ENCODE measurements around the gene STOM.
"Not testable (repeated sequence)": the region's sequence is repeated elsewhere in the genome, so short reads cannot be mapped to it uniquely, and the experiment has no call there.

The STOM gene

DNA sequence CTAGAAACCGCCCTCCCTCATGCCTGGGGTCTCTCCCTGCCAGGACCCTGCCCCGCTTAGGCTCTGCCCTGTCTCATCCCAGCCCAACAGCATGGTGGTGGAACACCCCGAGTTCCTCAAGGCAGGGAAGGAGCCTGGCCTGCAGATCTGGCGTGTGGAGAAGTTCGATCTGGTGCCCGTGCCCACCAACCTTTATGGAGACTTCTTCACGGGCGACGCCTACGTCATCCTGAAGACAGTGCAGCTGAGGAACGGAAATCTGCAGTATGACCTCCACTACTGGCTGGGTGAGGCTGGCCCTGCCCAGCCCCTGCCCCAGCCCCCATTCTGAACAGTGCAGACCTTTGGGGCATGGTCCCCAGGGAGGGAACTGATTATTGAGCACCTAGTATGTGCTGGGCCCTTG is 68.2 kb downstream of the STOM start:
- DNase-seq (ENCODE audit: low spot score): no peak

DNA sequence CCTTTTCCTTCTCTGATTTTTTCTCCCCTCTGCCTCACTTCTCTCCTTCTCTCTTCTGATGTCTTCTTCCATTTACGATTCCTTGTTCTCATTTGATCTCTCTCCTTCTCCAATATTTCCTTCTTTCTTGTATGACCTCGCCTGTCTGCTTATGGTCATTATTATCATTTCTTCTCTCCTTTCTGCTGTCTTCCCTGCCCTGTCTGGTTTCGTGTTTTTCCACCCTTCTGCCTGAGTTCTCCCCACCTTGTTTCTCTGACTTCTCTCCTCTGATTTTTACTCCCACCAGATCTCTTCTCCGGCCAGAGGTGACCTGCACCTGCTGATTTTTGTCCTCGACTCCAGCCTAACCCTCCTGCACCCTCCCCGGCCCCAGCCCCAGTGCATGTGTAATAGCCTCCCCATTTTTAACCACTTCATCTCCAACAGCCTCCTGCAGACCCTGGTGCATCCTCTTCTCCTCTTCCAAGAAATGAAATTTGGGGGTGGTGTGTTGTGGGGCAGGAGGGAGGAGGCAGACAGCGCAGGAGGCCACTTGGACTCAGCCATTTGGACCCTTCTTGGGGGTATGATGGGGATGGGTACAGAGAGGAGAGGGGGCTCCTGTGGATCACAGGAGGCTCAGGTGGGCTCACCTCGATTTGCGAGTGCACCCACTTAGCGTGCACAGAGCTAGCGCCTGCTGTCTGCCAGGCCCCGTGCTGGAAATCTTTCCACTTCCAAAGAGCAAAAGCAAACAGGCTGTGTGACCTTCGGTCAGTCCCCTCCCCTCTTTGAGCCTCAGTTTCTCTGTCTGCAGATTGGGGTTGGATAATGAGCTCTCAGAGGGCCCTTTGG is 69.5 kb downstream of the STOM start:
- no peak for DNase-seq (ENCODE audit: low spot score)

DNA sequence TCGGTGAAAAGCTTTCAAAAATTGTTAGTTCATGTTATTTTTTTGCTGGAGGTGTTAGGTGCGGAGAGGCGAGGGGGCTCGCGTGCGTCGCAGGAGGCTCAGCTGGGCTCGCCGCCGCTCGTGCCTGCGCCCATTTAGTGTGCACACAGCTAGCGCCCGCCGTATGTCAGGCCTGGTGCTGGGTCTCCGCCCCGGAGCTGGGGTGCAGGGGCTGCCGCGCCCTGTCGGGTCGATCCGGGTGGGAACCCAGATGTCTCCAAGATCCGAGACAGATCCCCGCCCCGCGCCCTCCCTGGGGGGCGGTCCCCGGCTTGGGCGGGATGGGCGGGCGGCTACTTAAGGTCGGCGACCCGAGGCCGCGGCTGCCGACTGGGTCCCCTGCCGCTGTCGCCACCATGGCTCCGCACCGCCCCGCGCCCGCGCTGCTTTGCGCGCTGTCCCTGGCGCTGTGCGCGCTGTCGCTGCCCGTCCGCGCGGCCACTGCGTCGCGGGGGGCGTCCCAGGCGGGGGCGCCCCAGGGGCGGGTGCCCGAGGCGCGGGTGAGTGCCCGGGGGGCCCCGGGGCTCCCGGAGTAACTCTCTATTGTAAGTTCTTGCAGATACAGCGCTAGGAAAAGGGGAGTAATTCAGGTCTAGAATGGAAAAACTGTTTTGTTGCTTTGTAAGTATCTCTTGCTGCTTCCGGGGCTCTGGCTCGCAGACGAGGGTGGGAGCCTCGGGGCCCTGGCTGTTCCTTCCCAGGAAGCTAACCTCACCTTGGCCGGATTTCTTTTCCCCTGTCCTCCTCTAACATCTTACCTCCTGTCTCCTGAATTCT is 70.4 kb downstream of the STOM start:
- DNase-seq (ENCODE audit: low spot score): no peak

DNA sequence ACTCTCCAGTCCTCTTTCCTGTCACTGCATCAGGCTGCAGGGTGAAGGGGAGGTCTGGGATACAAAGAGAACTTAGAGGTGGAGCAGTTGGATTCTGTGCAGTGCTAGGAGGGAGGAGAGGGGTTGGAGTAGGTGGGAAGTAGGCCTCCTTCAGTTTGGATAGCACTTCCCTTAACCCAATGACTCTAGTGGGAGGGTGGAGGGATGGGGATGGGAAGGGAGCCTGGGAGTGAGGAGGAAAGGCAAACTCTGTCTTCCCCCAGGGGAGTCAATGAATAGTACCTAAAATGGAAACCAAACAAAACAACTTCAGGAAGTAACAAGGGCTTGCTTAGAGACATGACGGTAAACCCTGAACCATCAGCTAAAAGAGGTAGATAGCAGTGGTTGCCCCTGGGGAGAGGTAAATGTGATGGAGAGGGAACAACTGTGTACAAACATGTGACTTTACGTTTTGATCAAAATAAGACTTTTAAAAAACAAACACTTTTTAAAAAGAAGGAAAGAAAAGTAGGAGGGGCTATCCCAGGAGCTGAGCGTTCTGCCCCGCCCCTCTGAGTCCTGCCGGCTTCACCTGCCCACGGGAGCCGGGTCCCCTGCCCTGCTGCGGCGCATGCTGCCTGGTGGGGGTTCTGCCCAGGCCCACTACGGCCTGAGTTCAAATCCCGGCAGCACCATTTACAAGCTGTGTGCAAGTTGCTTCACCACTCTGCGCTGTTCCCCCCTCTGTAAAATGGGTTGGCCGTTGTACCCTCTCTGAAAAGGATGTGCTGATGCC is 71.2 kb downstream of the STOM start:
- no peak for DNase-seq (ENCODE audit: low spot score)

DNA sequence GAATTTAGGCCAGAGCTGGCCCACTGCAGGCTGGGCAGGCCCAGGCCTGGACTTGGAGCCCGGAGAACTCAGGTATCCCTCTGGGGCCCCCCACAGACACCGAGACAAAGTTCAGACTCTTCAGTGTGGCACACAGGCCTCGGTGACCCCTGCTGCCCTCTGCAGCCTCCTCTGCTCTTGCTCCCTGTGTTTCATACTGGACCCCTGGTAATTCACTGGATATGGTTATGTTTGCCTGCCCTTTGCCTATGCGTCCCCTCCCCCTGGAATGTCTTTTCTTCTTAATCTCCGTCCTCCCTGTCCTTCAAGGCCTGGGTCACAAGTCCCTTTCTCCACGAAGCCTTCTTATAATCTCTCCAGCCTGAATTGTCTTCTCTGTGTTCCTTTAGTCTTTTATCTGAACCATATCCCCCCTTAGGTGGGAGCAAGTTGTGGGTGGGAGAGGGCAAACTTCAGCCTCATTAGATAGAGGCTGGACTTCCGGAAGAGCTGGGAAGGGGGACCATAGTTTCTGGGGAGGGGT is 72.0 kb downstream of the STOM start:
- no peak for DNase-seq (ENCODE audit: low spot score)

DNA sequence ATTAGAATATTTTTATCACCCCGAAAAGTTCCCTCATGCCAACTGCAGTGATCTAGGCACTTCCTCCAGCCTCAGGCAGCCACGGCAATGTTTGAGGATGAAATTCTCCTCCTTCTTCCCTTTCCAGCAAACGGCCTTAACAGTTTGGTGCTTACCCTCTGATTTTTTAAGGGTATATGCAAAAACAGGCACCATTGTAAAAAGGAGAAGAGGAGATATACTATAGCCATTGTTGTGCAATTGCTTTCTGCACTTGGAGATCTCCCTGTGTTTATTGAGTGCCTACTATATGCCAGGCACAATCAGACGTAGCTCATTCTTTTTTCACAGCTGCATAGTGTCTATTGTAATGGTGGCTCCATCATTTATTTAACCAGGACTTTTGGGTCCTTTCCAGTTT is 72.7 kb downstream of the STOM start:
- no peak for DNase-seq (ENCODE audit: low spot score)

DNA sequence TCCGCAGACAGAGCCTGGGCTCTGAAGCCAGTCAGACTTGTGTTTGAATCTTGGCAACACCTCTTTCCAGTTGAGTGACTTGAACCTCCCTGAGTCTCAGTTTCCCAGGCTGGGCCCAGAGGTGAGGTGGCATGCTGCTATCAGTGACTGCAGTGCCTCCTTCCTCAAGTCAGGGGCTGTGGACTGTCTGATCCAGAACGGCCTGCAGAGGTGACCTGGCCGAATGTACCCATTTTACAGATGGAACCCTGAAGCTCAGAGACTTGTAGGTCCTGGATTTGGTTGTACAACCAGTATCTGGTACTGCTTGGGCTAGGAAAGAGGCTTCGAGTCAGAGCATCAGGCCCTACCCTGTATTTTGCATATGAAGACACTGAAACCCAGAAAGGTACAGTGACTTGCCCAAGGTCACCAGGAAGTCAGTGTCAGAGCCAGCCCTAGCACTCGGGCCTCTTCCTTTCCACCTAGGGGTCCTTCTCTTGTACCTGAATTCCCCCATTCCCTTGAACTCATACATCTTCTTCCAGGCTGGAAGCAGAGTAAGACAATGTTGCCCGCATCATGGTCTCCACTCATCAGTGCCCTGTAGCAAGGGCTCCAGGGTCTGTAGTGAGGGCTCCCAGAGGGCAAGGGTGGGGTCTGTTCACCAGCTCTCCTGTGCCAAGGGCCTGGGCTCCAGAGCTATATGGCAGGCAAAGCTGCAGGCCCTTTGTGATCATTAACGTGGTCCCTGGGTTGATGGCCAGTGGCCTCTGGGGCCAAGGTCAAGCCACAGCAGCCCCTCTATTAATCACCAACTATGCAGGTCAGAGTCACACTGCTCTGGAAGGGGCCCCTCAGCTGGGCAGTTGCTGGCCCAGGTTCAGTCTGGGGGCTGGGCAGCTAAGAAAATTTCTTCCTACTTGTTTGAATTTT is 73.6 kb downstream of the STOM start:
- no peak for DNase-seq (ENCODE audit: low spot score)

DNA sequence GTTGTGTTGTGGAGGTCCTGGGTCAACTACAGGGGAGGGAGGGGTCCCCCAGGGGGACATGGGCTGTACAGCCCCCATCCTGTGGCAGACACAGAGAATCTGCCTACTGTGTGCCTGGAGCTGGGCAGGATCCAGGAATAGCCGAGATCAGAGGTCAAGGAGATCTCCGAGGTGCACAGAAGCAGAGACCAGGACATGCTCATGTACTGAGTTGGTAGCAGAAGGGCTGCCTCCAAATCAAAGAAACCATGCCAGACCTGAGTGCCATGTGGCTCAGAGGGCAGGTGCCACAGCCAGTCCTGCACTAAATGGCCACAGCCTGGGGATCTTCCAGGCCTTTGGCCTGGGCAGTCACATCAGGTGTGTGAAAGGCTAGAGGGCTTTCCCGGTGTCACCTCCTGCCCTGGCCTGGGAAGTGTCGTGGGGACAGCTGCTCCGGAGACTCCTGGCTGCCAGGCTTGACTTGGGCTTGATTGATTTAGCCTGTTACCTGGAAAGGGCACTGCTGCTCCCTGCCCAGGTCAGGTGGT is 74.3 kb downstream of the STOM start:
- no peak for DNase-seq (ENCODE audit: low spot score)

DNA sequence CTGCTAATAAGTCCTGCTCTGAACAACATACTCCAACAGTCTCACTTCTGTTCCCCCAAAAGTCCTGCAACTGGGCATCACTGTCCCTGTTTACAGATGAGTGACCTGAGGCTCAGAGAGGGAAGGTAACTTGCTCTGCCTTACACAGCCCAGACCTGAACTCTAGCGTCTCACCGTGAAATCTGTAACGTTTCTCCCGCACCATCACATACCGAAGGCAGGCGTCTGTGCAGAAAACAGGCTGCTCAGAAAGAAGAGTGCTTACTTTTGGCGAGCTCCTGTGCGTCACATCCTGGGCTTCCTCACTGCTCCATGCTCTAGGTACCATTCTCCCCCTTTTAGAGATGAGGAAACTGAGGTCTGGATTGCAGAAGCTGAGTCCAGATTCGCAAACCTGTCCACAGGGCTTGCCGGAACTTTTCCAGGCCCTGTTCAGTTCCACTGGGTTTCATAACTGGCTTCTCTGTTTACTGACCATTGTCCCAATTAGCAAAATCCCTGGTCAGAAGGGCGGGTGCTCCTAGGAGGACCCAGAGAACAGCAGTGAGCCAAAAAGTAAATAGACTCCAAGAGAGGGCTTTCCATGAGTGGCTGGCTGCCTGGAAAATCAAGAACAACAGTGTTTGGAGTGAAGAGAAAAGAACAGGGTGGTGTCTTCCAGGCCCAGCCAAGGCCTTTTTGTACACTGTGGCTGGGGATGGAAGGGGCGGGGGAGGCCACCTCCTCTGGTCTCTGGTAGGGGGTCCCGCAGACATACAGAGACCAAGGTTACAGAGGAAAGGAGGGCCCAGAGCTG is 75.0 kb downstream of the STOM start:
- no peak for DNase-seq (ENCODE audit: low spot score)

DNA sequence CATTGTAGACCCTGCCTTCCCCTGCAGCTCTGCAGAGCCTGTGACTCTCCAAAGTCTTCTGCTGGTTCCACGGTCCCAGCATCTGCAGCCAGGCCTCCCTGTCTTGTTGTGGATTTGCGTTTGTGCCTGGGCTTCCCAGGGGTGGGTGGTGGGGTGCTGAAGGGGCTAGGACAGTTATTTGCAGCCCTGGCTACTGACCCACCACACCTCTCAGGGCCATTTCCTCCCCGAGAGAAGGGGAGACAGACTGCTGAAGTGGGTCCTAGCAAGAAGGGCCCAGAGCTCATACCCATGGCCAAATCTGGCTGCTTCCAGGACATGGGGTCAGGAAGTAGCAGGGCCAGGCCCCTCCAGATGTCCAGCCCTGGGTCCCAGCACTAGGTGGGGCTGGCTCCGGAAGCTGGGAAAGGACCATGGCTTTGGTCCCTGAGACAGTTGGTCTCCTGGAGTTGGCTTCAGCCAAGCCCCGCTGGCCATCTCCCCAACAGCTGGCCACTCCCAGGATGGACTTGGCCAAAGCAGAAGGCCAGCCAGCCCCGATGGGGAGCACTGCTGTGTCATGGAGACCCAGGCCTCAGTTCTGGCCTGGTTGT is 75.8 kb downstream of the STOM start:
- no peak for DNase-seq (ENCODE audit: low spot score)

DNA sequence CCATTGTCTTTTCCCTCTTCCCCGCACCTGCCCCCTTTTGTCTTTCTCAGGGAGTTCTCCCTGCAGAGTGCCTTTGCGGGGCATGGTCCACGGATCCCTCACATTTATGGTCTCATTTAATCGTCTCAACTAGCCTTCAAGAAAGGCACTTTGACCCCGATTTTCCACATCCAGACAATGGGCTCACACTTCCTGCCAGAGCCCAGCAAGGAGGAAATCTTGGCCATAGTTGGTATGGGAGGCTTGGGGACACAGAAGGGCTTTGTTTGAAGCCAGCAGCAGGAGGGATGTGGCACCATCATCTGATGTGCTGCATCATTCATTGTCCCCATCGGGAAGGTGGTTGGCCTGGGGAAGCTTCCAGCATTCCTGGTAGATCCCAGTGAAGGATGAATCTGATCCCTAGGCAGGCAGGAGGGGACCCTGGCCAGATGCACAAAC is 77.2 kb downstream of the STOM start:
- DNase-seq (ENCODE audit: low spot score): no peak

DNA sequence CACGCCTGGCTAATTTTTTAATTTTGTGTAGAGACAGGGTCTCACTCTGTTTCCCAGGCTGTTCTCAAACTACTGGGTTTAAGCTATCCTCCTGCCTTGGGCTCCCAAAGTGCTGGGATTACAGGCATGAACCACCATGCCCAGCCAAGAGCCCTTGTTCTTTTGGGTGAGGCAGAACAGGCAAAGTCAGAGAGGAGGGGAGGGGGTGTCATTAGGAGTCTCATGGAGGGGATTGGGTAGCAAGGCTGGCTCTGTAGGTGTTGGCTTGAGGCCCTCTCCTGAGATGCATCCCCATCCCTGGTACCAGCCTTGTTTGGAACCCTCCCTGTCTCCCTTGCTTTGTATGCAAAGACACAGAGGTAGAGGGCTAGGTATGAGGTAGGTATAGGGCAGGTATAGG is 78.0 kb downstream of the STOM start:
- DNase-seq (ENCODE audit: low spot score): no peak

DNA sequence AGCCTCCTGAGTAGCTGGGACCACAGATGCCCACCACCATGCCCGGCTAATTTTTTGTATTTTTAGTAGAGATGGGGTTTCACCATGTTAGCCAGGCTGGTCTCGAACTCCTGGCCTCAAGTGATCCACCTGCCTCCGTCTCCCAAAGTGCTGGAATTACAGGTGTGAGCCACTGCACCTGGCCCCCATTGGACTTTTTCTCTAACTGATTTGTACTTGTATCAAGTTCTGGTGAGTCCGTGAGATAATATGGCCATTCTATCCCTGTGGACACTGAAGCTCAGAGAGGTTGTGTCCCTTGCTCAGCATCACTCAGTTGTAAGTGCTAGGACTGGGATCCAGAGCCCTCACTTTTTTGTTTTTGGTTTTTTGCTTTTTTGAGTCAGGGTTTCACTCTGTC is 78.5 kb downstream of the STOM start:
- not testable (repeated sequence) for DNase-seq (ENCODE audit: low spot score)

DNA sequence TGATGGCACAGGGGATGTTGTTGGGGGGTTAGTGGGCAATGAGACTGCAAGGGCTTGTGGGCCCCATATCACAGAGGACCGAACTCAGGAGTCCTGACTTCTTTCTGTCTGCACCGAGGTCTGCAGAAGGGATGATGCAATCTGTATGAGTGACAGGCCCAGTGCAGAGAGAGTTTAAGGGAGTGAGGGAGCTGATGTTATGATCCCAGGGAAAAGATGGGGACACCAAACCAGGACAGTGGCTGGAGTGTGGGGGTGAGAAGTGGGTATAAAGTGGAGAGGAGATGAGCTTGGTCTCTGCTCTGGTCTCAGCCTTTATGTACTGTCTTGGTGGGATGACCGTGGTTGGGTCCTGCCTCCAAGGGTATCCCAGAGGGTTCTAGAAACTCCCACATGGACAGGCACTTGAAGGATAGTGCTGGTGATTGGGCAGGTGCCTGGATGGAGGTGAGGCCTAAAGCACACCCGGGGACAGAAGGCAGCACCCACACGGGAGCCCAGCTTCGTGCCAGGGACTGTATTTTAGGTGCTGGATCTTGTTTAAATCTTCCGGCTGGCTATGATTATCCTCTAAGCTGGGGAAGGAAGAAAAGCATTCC is 80.2 kb downstream of the STOM start:
- no peak for DNase-seq (ENCODE audit: low spot score)

DNA sequence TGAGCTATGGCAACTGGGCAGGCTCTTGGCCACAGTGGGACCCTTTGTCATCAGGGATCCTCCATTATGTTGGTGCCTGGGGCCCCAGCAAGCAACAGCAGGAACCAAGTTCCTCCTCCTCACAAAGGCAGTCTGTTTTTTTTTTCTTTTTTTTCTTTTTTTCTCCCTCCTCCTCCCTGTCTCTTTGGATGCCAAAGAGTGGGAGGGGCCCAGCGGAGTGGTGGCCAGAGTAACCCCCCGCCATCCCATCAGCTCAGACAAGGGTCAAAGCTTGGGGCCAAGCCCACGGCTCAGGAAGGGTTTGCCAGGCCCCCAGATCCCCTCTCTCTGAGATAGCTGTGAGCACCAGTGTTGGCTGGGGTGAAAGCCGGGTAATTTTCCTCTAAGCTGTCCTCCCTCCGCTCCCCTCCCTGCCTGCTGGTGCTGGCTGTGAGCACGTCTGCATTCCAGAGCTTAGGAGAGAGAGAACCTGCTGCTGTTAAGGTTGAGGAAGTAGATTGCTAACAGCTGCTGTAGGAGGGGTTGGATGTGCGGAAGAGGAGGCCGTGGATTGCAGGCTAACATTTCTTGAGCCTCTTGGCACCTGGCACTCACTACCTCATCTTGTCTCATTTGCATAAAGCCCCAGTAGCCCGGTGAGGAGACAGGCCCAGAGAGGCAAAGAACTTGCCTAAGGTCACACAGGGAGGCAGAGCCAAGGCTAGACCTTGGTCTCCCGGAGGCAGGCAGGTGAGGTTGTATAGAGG is 80.9 kb downstream of the STOM start:
- DNase-seq (ENCODE audit: low spot score): no peak

Data from hematopoietic multipotent progenitor cell treated with erythropoietin and hydrocortisone succinate and interleukin-3 and kit ligand, for 17 days (in vitro differentiated cells).